Memory B cell (primary cell): ENCODE measurements around the gene LRR1.
"Not testable (repeated sequence)": the region's sequence is repeated elsewhere in the genome, so short reads cannot be mapped to it uniquely, and the experiment has no call there.

Experiments used
- ATAC-seq: fragments of 150-1000 bp; cut with Tn5 transposase; 2 replicates; pipeline ENCODE4 v1.10.0; 2021; ENCODE audit warnings: low read depth, mild to moderate bottlenecking, moderate library complexity
- DNase-seq, 2 donors: peaks; one replicate each; pipeline ENCODE4 v3.0.0; 2022; ENCODE audit warnings: low spot score in 2 of 2
- H3K27ac Mint-ChIP-seq: one replicate; pipeline ENCODE4 v1.8.0; 2022; ENCODE audit warnings: mild to moderate bottlenecking, moderate library complexity, mixed read lengths
- H3K27me3 Mint-ChIP-seq: one replicate; pipeline ENCODE4 v1.8.0; 2022; ENCODE audit warnings: mixed read lengths
- H3K36me3 Mint-ChIP-seq: one replicate; pipeline ENCODE4 v1.8.0; 2022; ENCODE audit warnings: mild to moderate bottlenecking, mixed read lengths
- H3K4me1 Mint-ChIP-seq: one replicate; pipeline ENCODE4 v1.8.0; 2022; ENCODE audit warnings: mixed read lengths
- H3K4me3 Mint-ChIP-seq: one replicate; pipeline ENCODE4 v1.8.0; 2022; ENCODE audit warnings: mild to moderate bottlenecking, moderate library complexity, mixed read lengths
- H3K9me3 Mint-ChIP-seq: one replicate; pipeline ENCODE4 v1.8.0; 2022; ENCODE audit warnings: mixed read lengths

Gene LRR1

GRCh38 chr14:49612251-49612650 lies 13.5 kb downstream of the LRR1 start:
- DNase-seq (no peak), ATAC-seq (no peak)
- Mint-ChIP-seq H3K4me3 (no peak overlapping the region), H3K4me1 (no peaks in the 10 kb centered on the region), H3K9me3 (no peaks in the 10 kb centered on the region), H3K27ac (no peak overlapping the region), H3K36me3 (peaks cover 4% of the 10 kb centered on the region), H3K27me3 (no peaks in the 10 kb centered on the region)

GRCh38 chr14:49612671-49613070 lies 13.9 kb downstream of the LRR1 start:
- DNase-seq = no peak
- H3K4me3 Mint-ChIP-seq = no peak overlapping the region
- H3K36me3 Mint-ChIP-seq = peaks cover 7% of the 10 kb centered on the region
- no peaks in the 10 kb centered on the region for H3K27me3 Mint-ChIP-seq
- no peak overlapping the region for H3K27ac Mint-ChIP-seq
- ATAC-seq = no peak
- H3K4me1 Mint-ChIP-seq = peaks cover 3% of the 10 kb centered on the region
- H3K9me3 Mint-ChIP-seq = no peaks in the 10 kb centered on the region

- Mint-ChIP-seq H3K27me3 (no peaks in the 10 kb centered on the region), H3K27ac (no peak overlapping the region), H3K9me3 (no peaks in the 10 kb centered on the region), H3K4me3 (no peak overlapping the region), H3K36me3 (peaks cover 13% of the 10 kb centered on the region), H3K4me1 (peaks cover 11% of the 10 kb centered on the region)
- ATAC-seq (no peak), DNase-seq (no peak)
Observed at GRCh38 chr14:49614196-49614595, 15.5 kb downstream of the LRR1 start.

GRCh38 chr14:49615776-49616175 lies 17.0 kb downstream of the LRR1 start:
- H3K36me3 Mint-ChIP-seq = peaks cover 14% of the 10 kb centered on the region
- no peaks in the 10 kb centered on the region for H3K9me3 Mint-ChIP-seq
- no peaks in the 10 kb centered on the region for H3K27me3 Mint-ChIP-seq
- H3K4me1 Mint-ChIP-seq = peaks cover 13% of the 10 kb centered on the region
- no peak overlapping the region for H3K27ac Mint-ChIP-seq
- ATAC-seq = no peak
- DNase-seq = no peak
- H3K4me3 Mint-ChIP-seq = no peak overlapping the region

- Mint-ChIP-seq H3K36me3 (peaks cover 15% of the 10 kb centered on the region), H3K9me3 (no peaks in the 10 kb centered on the region), H3K4me3 (no peak overlapping the region), H3K4me1 (peaks cover 20% of the 10 kb centered on the region), H3K27me3 (no peaks in the 10 kb centered on the region), H3K27ac (peak overlapping the region; percentile 96)
- no peak for ATAC-seq
- no peak for DNase-seq
Observed at GRCh38 chr14:49617852-49618519, 19.2 kb downstream of the LRR1 start.

GRCh38 chr14:49619273-49619672 lies 20.5 kb downstream of the LRR1 start:
- Mint-ChIP-seq H3K4me1 (peaks cover 22% of the 10 kb centered on the region), H3K4me3 (peak overlapping the region; percentile 91), H3K36me3 (peaks cover 14% of the 10 kb centered on the region), H3K27ac (peak overlapping the region; percentile 96)
- not testable (repeated sequence) for ATAC-seq, DNase-seq, H3K27me3 Mint-ChIP-seq, H3K9me3 Mint-ChIP-seq

GRCh38 chr14:49619730-49620129 lies 21.0 kb downstream of the LRR1 start:
- Mint-ChIP-seq H3K27me3 (no peaks in the 10 kb centered on the region), H3K36me3 (peaks cover 12% of the 10 kb centered on the region), H3K4me3 (peak overlapping the region; percentile 91), H3K9me3 (no peaks in the 10 kb centered on the region), H3K27ac (peak overlapping the region; percentile 96), H3K4me1 (peaks cover 22% of the 10 kb centered on the region)
- ATAC-seq = no peak
- DNase-seq = no peak

- peak within 1 kb of the TSS; percentile 96 for H3K27ac Mint-ChIP-seq
- H3K4me3 Mint-ChIP-seq = peak within 1 kb of the TSS; percentile 91
- H3K9me3 Mint-ChIP-seq = no peaks in the 10 kb centered on the region
- H3K4me1 Mint-ChIP-seq = peaks cover 22% of the 10 kb centered on the region
- DNase-seq = peak; percentile 90 to 92
- no peaks in the 10 kb centered on the region for H3K27me3 Mint-ChIP-seq
- peaks cover 12% of the 10 kb centered on the region for H3K36me3 Mint-ChIP-seq
- peak; percentile 84 for ATAC-seq
Observed at GRCh38 chr14:49620182-49621113, 21.7 kb downstream of the LRR1 start, which contains the start of the genes MGAT2 and RPL36AL. TSS of gene MGAT2 (plus strand) at chr14:49620799. CDS start at chr14:49621269, 470 bp downstream. TSS of gene RPL36AL (minus strand) at chr14:49620626. CDS start at chr14:49619104, 1,522 bp downstream.

- peak; percentile 30 for ATAC-seq
- no peaks in the 10 kb centered on the region for H3K27me3 Mint-ChIP-seq
- H3K36me3 Mint-ChIP-seq = peaks cover 12% of the 10 kb centered on the region
- peak overlapping the region; percentile 96 for H3K27ac Mint-ChIP-seq
- no peak for DNase-seq
- peak overlapping the region; percentile 91 for H3K4me3 Mint-ChIP-seq
- H3K4me1 Mint-ChIP-seq = peaks cover 22% of the 10 kb centered on the region
- no peaks in the 10 kb centered on the region for H3K9me3 Mint-ChIP-seq
Observed at GRCh38 chr14:49621114-49621881, 22.6 kb downstream of the LRR1 start.

- DNase-seq (no peak), ATAC-seq (no peak)
- no peaks in the 10 kb centered on the region for H3K9me3 Mint-ChIP-seq
- peak overlapping the region; percentile 91 for H3K4me3 Mint-ChIP-seq
- peaks cover 14% of the 10 kb centered on the region for H3K36me3 Mint-ChIP-seq
- H3K27ac Mint-ChIP-seq = peak overlapping the region; percentile 96
- no peaks in the 10 kb centered on the region for H3K27me3 Mint-ChIP-seq
- H3K4me1 Mint-ChIP-seq = peaks cover 22% of the 10 kb centered on the region
Observed at GRCh38 chr14:49622022-49622607, 23.4 kb downstream of the LRR1 start.

- ATAC-seq = no peak
- H3K9me3 Mint-ChIP-seq = no peaks in the 10 kb centered on the region
- peaks cover 15% of the 10 kb centered on the region for H3K4me1 Mint-ChIP-seq
- peak overlapping the region; percentile 73 for H3K27ac Mint-ChIP-seq
- H3K4me3 Mint-ChIP-seq = peak overlapping the region; percentile 51
- no peaks in the 10 kb centered on the region for H3K27me3 Mint-ChIP-seq
- DNase-seq = no peak
- H3K36me3 Mint-ChIP-seq = peaks cover 8% of the 10 kb centered on the region
Observed at GRCh38 chr14:49623387-49623786, 24.6 kb downstream of the LRR1 start.

GRCh38 chr14:49623941-49624839 lies 25.4 kb downstream of the LRR1 start:
- ATAC-seq = no peak
- Mint-ChIP-seq H3K27me3 (no peaks in the 10 kb centered on the region), H3K4me1 (peaks cover 10% of the 10 kb centered on the region), H3K36me3 (peaks cover 4% of the 10 kb centered on the region), H3K9me3 (no peaks in the 10 kb centered on the region), H3K27ac (peak overlapping the region; percentile 73), H3K4me3 (peak overlapping the region; percentile 51)
- DNase-seq = no peak
